Adrenal gland (tissue), 5 donors: ENCODE results near the gene TM4SF18.

Experiments used
- POLR2A ChIP-seq, 2 donors: fragments of 450-650 bp; IDR thresholded peaks; one replicate each; pipeline ENCODE4 v1.6.1; 2017; ENCODE audit warnings: antibody characterized with exemption in 2 of 2, mild to moderate bottlenecking in 2 of 2, moderate library complexity in 1 of 2
- TF ChIP-seq, protein P1 (sequence below), 6 experiments: fragments of 450-650 bp in 4 of 6; fragments of 200-600 bp in 2 of 6; sonication (generic) in 1 of 6; IDR thresholded peaks; 1 replicate in 5 of 6; 2 replicates in 1 of 6; pipeline versions ENCODE4 v1.5.1 to v1.8.0; 2016 to 2021; ENCODE audit warnings: antibody characterized with exemption in 6 of 6, mild to moderate bottlenecking in 2 of 6, moderate library complexity in 1 of 6
- donor health status: DM: no; HTN: no; CAD: no.

DNA sequence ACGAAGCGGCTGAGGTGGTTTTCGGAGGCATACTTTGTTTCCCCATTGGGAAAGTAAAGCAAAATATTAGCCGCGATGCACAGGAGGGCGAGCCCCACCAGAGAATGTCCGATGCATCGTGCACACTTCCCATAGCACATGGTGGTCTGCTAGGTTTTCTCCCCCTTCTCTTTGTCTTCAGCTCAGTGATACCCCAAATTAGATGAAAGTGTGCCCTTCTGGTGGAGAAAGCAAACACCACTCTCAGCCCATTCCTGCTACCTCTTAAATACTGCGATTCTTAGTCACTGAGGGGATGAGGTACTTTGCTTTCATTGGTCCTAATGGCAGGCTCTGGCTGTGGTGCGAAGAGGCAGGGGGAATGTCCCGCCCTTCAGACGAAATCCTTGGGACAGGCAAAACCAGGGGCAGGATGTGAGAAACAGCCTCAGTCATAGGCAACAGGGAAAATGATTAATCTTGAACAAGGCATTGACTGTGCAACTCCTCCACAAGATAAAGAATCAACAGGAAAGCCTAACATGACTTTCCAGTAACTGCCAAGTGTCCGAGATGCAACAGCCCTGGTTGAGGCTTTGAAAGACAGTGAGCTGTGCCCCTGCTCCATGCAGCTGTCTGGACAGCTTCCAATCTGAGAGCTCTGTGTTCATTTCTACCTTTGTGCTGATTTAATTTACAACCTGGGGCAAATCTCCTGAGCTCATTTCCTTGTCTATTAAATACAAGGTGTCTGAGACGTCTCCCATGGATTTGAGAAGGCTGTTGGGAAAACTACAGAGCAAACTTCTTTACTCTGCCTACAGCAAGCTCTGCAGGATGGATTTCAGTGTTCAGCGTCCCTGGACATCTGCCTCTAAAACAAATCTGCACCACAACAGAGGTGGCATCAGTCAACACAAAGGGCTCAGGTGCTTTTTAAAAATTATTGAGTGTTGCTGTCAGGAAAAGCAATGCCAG is 44.2 kb upstream of the TM4SF18 start, which contains the start of gene TM4SF1:
- TF ChIP-seq, protein P1, sequence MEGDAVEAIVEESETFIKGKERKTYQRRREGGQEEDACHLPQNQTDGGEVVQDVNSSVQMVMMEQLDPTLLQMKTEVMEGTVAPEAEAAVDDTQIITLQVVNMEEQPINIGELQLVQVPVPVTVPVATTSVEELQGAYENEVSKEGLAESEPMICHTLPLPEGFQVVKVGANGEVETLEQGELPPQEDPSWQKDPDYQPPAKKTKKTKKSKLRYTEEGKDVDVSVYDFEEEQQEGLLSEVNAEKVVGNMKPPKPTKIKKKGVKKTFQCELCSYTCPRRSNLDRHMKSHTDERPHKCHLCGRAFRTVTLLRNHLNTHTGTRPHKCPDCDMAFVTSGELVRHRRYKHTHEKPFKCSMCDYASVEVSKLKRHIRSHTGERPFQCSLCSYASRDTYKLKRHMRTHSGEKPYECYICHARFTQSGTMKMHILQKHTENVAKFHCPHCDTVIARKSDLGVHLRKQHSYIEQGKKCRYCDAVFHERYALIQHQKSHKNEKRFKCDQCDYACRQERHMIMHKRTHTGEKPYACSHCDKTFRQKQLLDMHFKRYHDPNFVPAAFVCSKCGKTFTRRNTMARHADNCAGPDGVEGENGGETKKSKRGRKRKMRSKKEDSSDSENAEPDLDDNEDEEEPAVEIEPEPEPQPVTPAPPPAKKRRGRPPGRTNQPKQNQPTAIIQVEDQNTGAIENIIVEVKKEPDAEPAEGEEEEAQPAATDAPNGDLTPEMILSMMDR (IDR thresholded peaks at IDR 0.05): peak in 2 of 6 experiments; percentile 15 to 18
- peak; percentile 56 to 65 for TF ChIP-seq POLR2A (IDR thresholded peaks at IDR 0.05)
